HCT116 (cell line): ENCODE data around the gene SNRPA1. TPM values are rescaled to one million over a fixed set of nuclear protein-coding genes. Genes with fewer than 3 reads are reported as not detected.

Source experiments
- ATAC-seq: fragments of 200-7000 bp; cut with Tn5 transposase; 2 replicates; pipeline ENCODE4 v1.9.1; 2020; ENCODE audit warnings: mild to moderate bottlenecking, moderate library complexity
- BruUV-seq: library from RNA; stranded (reverse); fragments of 400-500 nt; replicated peaks from 2 replicates; lab custom pipeline; 2021; lab: Mats Ljungman, UMichigan
- CTCF ChIA-PET: fragments of 300-600 bp; sonication (Branson Sonifier 250); formaldehyde crosslinking; loops from one replicate; lab custom pipeline; 2021; ENCODE audit warnings: antibody characterized with exemption; lab: Charles Lee
- POLR2A ChIA-PET: fragments of 300-600, 350-600 bp; sonication (Branson Sonifier 250); formaldehyde crosslinking; loops from one replicate; lab custom pipeline; 2021; ENCODE audit warnings: antibody characterized with exemption; lab: Charles Lee
- RAD21 ChIA-PET, 2 experiments: fragments of 300-600 bp; sonication (Branson Sonifier 250); formaldehyde crosslinking; loops; one replicate each; lab custom pipeline; 2023; ENCODE audit warnings: low total read pairs in 2 of 2; ENCODE audit not compliant: uncharacterized antibody in 2 of 2, unreplicated experiment in 2 of 2, low non-redundant PET in 1 of 2; lab: Charles Lee
- DNase-seq: peaks from one replicate; pipeline ENCODE4 v3.0.0-alpha.2; 2010; ENCODE audit warnings: low read depth, low spot score
- H2AFZ ChIP-seq: fragments of 200-600 bp; shearing (Covaris generic), sonication (generic); 2 replicates; pipeline ENCODE4 v1.6.1; 2017; ENCODE audit warnings: low read depth, mixed run types, mixed read lengths, antibody characterized with exemption, low read length; ENCODE audit not compliant: poor library complexity, severe bottlenecking
- H3K27ac ChIP-seq: 2 replicates; pipeline ENCODE4 v1.5.1; 2012; ENCODE audit warnings: low read depth, low read length
- H3K27me3 ChIP-seq: fragments of 200-600 bp; sonication (generic); 2 replicates; pipeline ENCODE4 v1.6.1; 2016; ENCODE audit warnings: mixed run types, low read length, mixed read lengths; ENCODE audit not compliant: insufficient read depth
- H3K36me3 ChIP-seq, 2 experiments: fragments of 200-500 bp in 1 of 2; fragments of 200-600 bp in 1 of 2; sonication (Bioruptor generic) in 1 of 2; sonication (generic) in 1 of 2; 2 replicates each; pipeline versions ENCODE4 v1.5.1 to v1.6.1; 2014 to 2016; ENCODE audit warnings: low read length in 2 of 2, inconsistent platforms in 1 of 2, mixed read lengths in 1 of 2, mixed run types in 1 of 2; ENCODE audit not compliant: insufficient read depth in 2 of 2, control insufficient read depth in 1 of 2
- H3K4me1 ChIP-seq, 2 experiments: fragments of 200-600 bp in 1 of 2; sonication (generic) in 1 of 2; 2 replicates each; pipeline versions ENCODE4 v1.5.1 to v1.6.1; 2012 to 2017; ENCODE audit warnings: low read length in 2 of 2, inconsistent platforms in 1 of 2, mild to moderate bottlenecking in 1 of 2, mixed read lengths in 1 of 2, mixed run types in 1 of 2, moderate library complexity in 1 of 2; ENCODE audit not compliant: insufficient read depth in 2 of 2, control insufficient read depth in 1 of 2
- H3K4me2 ChIP-seq: fragments of 200-600 bp; sonication (generic); 2 replicates; pipeline ENCODE4 v1.6.1; 2017; ENCODE audit warnings: mixed run types, low read length, mixed read lengths
- H3K4me3 ChIP-seq, 2 experiments: fragments of 200-600 bp in 1 of 2; sonication (generic) in 1 of 2; replicated peaks in 1 of 2; 2 replicates each; pipeline ENCODE4 v1.5.1; 2011 to 2016; ENCODE audit warnings: low read length in 2 of 2, control low read depth in 1 of 2, low read depth in 1 of 2, mild to moderate bottlenecking in 1 of 2, mixed read lengths in 1 of 2, mixed run types in 1 of 2
- H3K79me2 ChIP-seq: fragments of 200-600 bp; sonication (generic); 2 replicates; pipeline ENCODE4 v1.6.1; 2017; ENCODE audit warnings: mild to moderate bottlenecking, mixed run types, low read length, moderate library complexity, mixed read lengths; ENCODE audit not compliant: insufficient read depth
- H3K9ac ChIP-seq: fragments of 200-600 bp; sonication (generic); 2 replicates; pipeline ENCODE4 v1.6.1; 2016; ENCODE audit warnings: low read length, mixed read lengths
- H3K9me2 ChIP-seq: fragments of 200-600 bp; sonication (generic), shearing (Covaris generic); 2 replicates; pipeline ENCODE4 v1.6.1; 2017; ENCODE audit warnings: mixed run types, mild to moderate bottlenecking, moderate library complexity; ENCODE audit not compliant: insufficient read depth
- H3K9me3 ChIP-seq, 2 experiments: fragments of 200-500 bp in 1 of 2; fragments of 200-600 bp in 1 of 2; sonication (Bioruptor generic) in 1 of 2; sonication (generic) in 1 of 2; 2 replicates each; pipeline ENCODE4 v1.6.1; 2014 to 2017; ENCODE audit warnings: low read length in 2 of 2, mixed read lengths in 2 of 2, inconsistent platforms in 1 of 2, low read depth in 1 of 2, mild to moderate bottlenecking in 1 of 2, mixed run types in 1 of 2, moderate library complexity in 1 of 2; ENCODE audit not compliant: control insufficient read depth in 1 of 2, insufficient read depth in 1 of 2
- H4K20me1 ChIP-seq: fragments of 200-600 bp; sonication (generic), shearing (Covaris generic); 2 replicates; pipeline ENCODE4 v1.6.1; 2017; ENCODE audit warnings: mixed run types, mild to moderate bottlenecking, moderate library complexity; ENCODE audit not compliant: insufficient read depth
- CBX3 ChIP-seq: IDR thresholded peaks from 2 replicates; pipeline ENCODE4 v1.6.1; 2012; ENCODE audit warnings: low read depth
- CEBPB ChIP-seq: IDR thresholded peaks from 2 replicates; pipeline ENCODE4 v1.6.1; 2012; ENCODE audit warnings: low read depth
- CTCF ChIP-seq, 3 experiments: fragments of 200-600 bp in 1 of 3; sonication (generic) in 1 of 3; IDR thresholded peaks in 2 of 3; conservative IDR thresholded peaks in 1 of 3; 2 replicates each; pipeline ENCODE4 v1.5.1; 2012 to 2017; ENCODE audit warnings: low read depth in 2 of 3, low read length in 2 of 3, antibody characterized with exemption in 1 of 3, borderline replicate concordance in 1 of 3, control low read depth in 1 of 3, mild to moderate bottlenecking in 1 of 3, mixed read lengths in 1 of 3, mixed run types in 1 of 3, moderate library complexity in 1 of 3; ENCODE audit not compliant: insufficient read depth in 1 of 3
- ELF1 ChIP-seq: IDR thresholded peaks from 2 replicates; pipeline ENCODE4 v1.6.1; 2012; ENCODE audit warnings: low read depth, borderline replicate concordance
- EZH2 ChIP-seq: fragments of 200-600 bp; sonication (generic); IDR thresholded peaks from 2 replicates; pipeline ENCODE4 v1.6.1; 2017; ENCODE audit warnings: antibody characterized with exemption, mixed run types
- FOSL1 ChIP-seq: IDR thresholded peaks from 2 replicates; pipeline ENCODE4 v1.6.1; 2012; ENCODE audit warnings: low read depth
- JUND ChIP-seq: IDR thresholded peaks from 2 replicates; pipeline ENCODE4 v1.6.1; 2012
- MAX ChIP-seq: IDR thresholded peaks from 2 replicates; pipeline ENCODE4 v1.6.1; 2012
- POLR2A ChIP-seq: IDR thresholded peaks from 2 replicates; pipeline ENCODE4 v1.7.0; 2011; ENCODE audit warnings: borderline replicate concordance; ENCODE audit not compliant: insufficient read depth, insufficient read length; ENCODE audit errors: extremely low read depth
- RAD21 ChIP-seq: IDR thresholded peaks from 2 replicates; pipeline ENCODE4 v1.6.1; 2012; ENCODE audit warnings: low read depth, mild to moderate bottlenecking
- REST ChIP-seq: IDR thresholded peaks from 2 replicates; pipeline ENCODE4 v1.6.1; 2012; ENCODE audit warnings: low read depth
- SP1 ChIP-seq: IDR thresholded peaks from 2 replicates; pipeline ENCODE4 v1.6.1; 2012; ENCODE audit warnings: low read depth
- SRF ChIP-seq: IDR thresholded peaks from 2 replicates; pipeline ENCODE4 v1.6.1; 2012; ENCODE audit warnings: low read depth
- TCF7L2 ChIP-seq: IDR thresholded peaks from 2 replicates; pipeline ENCODE4 v1.7.0; 2011; ENCODE audit warnings: borderline replicate concordance, inconsistent platforms; ENCODE audit not compliant: insufficient read depth, insufficient read length; ENCODE audit errors: extremely low read depth
- YY1 ChIP-seq: IDR thresholded peaks from 2 replicates; pipeline ENCODE4 v1.6.1; 2011; ENCODE audit warnings: low read length, low read depth, moderate library complexity, mild to moderate bottlenecking; ENCODE audit not compliant: insufficient replicate concordance; ENCODE audit errors: extremely low read depth
- ZFX ChIP-seq: fragments of 450-650 bp; IDR thresholded peaks from 2 replicates; pipeline ENCODE4 v1.6.1; 2017
- intact Hi-C: fragments of 100-400 bp; cut with micrococcal nuclease; formaldehyde crosslinking; loops from 2 replicates; pipeline ENCODE4 v1.10.0; 2022
- total RNA-seq: library from RNA; stranded (reverse); gene quantifications from one replicate; pipeline ENCODE4 v1.2.1, GENCODE V29; 2021; ENCODE audit not compliant: unreplicated experiment
- TF ChIP-seq, protein P1 (sequence below): IDR thresholded peaks from 2 replicates; pipeline ENCODE4 v1.6.1; 2012
- TF ChIP-seq, protein P2 (sequence below): IDR thresholded peaks from 2 replicates; pipeline ENCODE4 v1.6.1; 2011; ENCODE audit warnings: mild to moderate bottlenecking, low read length, moderate library complexity; ENCODE audit not compliant: insufficient replicate concordance; ENCODE audit errors: extremely low read depth

SNRPA1 gene
- total RNA-seq, 1 experiment from 2014 or later, result 104 TPM

DNA sequence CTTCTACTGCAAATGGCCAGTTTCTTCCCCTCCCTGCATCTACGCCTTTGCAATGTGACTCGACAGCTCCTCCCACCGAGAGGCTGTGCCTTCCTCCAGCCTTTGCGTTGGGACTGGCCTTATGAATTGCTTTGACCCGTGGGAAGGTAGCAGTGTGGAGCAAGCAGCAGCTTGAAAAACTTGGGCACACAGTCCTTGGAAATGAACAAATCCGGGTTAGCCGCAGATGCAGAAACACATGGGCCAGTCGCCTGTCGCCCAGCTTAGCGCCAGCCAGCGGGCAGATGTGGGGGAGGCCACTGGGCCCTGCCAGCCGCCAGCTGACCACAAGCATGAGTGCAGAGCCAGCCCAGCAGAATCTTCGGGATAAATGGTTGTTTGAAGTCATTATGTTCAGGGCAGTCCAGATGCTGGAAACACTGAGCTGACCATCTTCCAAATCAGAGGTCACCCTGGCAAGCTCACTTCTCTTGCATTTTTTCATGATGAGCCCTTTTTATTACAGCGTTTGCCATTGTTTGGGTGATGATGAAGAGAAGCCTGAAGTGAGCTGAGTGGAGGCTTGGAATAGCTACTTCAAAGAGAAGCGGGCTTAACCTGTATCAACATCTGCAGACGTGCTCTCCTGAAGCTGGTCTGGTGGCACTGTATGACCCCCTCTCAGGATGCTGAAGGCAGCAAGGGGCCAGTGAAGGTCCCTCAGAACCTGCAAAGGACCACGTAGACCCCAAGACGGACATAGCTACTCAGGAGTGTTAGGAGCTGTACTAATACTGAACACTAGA is 27.5 kb downstream of the SNRPA1 start:
- Histone ChIP-seq H3K27me3 (no peaks in the 10 kb centered on the region), H3K4me2 (no peak overlapping the region), H3K4me1 (no peaks in the 10 kb centered on the region), H3K27ac (no peak overlapping the region), H3K4me3 (no peak overlapping the region), H3K36me3 (peaks cover 16 to 26% of the 10 kb centered on the region in 2 experiments), H3K9me3 (no peaks in the 10 kb centered on the region), H3K79me2 (no peaks in the 10 kb centered on the region), H3K9ac (no peak overlapping the region), H2AFZ (no peak overlapping the region), H4K20me1 (no peaks in the 10 kb centered on the region), H3K9me2 (no peaks in the 10 kb centered on the region)
- ChIA-PET POLR2A (interaction anchor here (1.0 kb wide), 1 partner anchor 15 kb away, joined by 3 read pairs; the partner anchor contains the start of gene CHSY1), RAD21 (no interaction called here), CTCF (interaction anchor here (1.7 kb wide), 1 partner anchor 9 kb away, joined by 7 read pairs; no protein-coding TSS in a partner anchor)
- 0 out of 2 replicates have a peak, but pooled peaks have one; percentile 18 for ATAC-seq
- no peak for TF ChIP-seq ZFX
- no peak for TF ChIP-seq YY1
- TF ChIP-seq REST, result no peak
- TF ChIP-seq, protein P1, sequence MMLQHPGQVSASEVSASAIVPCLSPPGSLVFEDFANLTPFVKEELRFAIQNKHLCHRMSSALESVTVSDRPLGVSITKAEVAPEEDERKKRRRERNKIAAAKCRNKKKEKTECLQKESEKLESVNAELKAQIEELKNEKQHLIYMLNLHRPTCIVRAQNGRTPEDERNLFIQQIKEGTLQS, result no peak
- TF ChIP-seq EZH2, result no peak
- TF ChIP-seq TCF7L2, result no peak
- TF ChIP-seq FOSL1, result no peak
- TF ChIP-seq CBX3, result no peak
- TF ChIP-seq, protein P2, sequence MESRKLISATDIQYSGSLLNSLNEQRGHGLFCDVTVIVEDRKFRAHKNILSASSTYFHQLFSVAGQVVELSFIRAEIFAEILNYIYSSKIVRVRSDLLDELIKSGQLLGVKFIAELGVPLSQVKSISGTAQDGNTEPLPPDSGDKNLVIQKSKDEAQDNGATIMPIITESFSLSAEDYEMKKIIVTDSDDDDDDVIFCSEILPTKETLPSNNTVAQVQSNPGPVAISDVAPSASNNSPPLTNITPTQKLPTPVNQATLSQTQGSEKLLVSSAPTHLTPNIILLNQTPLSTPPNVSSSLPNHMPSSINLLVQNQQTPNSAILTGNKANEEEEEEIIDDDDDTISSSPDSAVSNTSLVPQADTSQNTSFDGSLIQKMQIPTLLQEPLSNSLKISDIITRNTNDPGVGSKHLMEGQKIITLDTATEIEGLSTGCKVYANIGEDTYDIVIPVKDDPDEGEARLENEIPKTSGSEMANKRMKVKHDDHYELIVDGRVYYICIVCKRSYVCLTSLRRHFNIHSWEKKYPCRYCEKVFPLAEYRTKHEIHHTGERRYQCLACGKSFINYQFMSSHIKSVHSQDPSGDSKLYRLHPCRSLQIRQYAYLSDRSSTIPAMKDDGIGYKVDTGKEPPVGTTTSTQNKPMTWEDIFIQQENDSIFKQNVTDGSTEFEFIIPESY, result no peak
- no peak for TF ChIP-seq CEBPB
- TF ChIP-seq RAD21, result no peak
- no peak for TF ChIP-seq SP1
- TF ChIP-seq JUND, result no peak
- no peak for TF ChIP-seq POLR2A
- TF ChIP-seq ELF1, result no peak
- no peak for TF ChIP-seq CTCF (IDR thresholded peaks at IDR 0.05 in 2 of 3, conservative IDR thresholded peaks at IDR 0.05 in 1 of 3; ENCODE audit: borderline replicate concordance in 1 of 3, insufficient read depth in 1 of 3, low read depth in 2 of 3, low read length in 2 of 3)
- TF ChIP-seq SRF, result no peak
- no peak for TF ChIP-seq MAX
- BruUV-seq, result no TSS peak
- intact Hi-C loops, result no loop called here
- DNase-seq, result no peak
